ENCODE results near the gene UGT2B11. TPM values are rescaled to one million over a fixed set of nuclear protein-coding genes. Genes with fewer than 3 reads are reported as not detected.
"Not testable (repeated sequence)": the region's sequence is repeated elsewhere in the genome, so short reads cannot be mapped to it uniquely, and the experiment has no call there.

The UGT2B11 gene
- total RNA-seq, 1 donor from 2014 or later, result not detected

GRCh38 chr4:69167300-69167699 lies 47.2 kb downstream of the UGT2B11 start:
- TF ChIP-seq CTCF (conservative IDR thresholded peaks at IDR 0.05; ENCODE audit: low read depth, low read length), result no peak
- no peak for DNase-seq (ENCODE audit: low read depth)
- H3K4me3 ChIP-seq (ENCODE audit: low read depth, low read length), result no peak overlapping the region

- H3K4me3 ChIP-seq (ENCODE audit: low read depth, low read length), result peak overlapping the region; percentile 22
- DNase-seq (ENCODE audit: low read depth), result peak; percentile 52
Observed at GRCh38 chr4:69166376-69166775, 48.2 kb downstream of the UGT2B11 start.

- not testable (repeated sequence) for H3K4me3 ChIP-seq (ENCODE audit: low read depth, low read length); DNase-seq (ENCODE audit: low read depth)
Observed at GRCh38 chr4:69165707-69166106, 48.8 kb downstream of the UGT2B11 start.

- no peak for DNase-seq (ENCODE audit: low read depth)
- H3K4me3 ChIP-seq (ENCODE audit: low read depth, low read length), result no peak overlapping the region
- peak; percentile 56 for TF ChIP-seq CTCF (conservative IDR thresholded peaks at IDR 0.05; ENCODE audit: low read depth, low read length)
Observed at GRCh38 chr4:69156913-69157312, 57.6 kb downstream of the UGT2B11 start.

- H3K4me3 ChIP-seq (ENCODE audit: low read depth, low read length), result no peak overlapping the region
- TF ChIP-seq CTCF (conservative IDR thresholded peaks at IDR 0.05; ENCODE audit: low read depth, low read length), result no peak
- no peak for DNase-seq (ENCODE audit: low read depth)
Observed at GRCh38 chr4:69154021-69154420, 60.5 kb downstream of the UGT2B11 start.

Other genes starting within 250 kb of the UGT2B11 start
- gene UGT2B7, start 118.3 kb downstream of the UGT2B11 start, total RNA-seq, result 0.12 and 21.3 TPM in 2 replicates
- not detected in 2 replicates for gene UGT2B28, start 65.7 kb upstream of the UGT2B11 start, total RNA-seq

Data from epithelial cell of proximal tubule (primary cell).